ENCODE data around the gene MICAL3.

DNA sequence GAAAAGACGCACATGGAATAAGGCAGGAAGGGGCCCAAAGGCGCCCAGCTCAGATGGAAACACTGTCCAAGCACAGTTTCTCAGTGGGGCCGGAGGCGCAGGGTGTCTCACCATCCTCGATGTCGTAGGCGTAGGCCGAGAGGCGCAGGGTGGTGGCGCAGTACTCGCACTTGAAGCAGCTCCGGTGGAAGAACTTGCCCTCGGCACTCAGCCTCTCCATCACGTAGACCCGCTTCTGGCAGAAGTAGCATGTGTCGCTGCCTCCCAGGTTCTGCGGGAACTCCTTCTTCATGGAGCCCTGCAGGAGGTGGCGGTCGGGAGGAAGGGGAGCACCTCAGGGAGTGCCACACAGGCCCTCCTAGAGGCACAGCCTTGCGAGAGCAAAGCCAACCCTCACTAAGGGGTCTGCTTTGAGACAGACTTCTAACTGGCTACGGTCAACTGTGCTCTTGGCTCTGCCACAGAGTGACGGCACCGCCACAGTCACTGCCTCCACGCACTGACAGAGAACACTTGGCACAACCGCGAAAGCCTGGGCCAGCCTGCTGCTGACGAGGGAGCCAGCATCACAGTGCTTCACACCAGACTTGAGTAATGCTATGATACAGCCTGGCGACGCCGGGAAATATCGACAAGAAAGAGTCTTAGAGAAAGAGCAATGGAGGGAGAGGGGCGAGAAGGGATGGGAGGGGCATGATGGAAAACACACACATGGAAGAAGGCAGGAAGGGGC is 152.5 kb downstream of the MICAL3 start:
- TF ChIP-seq, protein P1, sequence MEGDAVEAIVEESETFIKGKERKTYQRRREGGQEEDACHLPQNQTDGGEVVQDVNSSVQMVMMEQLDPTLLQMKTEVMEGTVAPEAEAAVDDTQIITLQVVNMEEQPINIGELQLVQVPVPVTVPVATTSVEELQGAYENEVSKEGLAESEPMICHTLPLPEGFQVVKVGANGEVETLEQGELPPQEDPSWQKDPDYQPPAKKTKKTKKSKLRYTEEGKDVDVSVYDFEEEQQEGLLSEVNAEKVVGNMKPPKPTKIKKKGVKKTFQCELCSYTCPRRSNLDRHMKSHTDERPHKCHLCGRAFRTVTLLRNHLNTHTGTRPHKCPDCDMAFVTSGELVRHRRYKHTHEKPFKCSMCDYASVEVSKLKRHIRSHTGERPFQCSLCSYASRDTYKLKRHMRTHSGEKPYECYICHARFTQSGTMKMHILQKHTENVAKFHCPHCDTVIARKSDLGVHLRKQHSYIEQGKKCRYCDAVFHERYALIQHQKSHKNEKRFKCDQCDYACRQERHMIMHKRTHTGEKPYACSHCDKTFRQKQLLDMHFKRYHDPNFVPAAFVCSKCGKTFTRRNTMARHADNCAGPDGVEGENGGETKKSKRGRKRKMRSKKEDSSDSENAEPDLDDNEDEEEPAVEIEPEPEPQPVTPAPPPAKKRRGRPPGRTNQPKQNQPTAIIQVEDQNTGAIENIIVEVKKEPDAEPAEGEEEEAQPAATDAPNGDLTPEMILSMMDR (IDR thresholded peaks at IDR 0.05) = no peak
- TF ChIP-seq POLR2A (IDR thresholded peaks at IDR 0.05) = no peak
- TF ChIP-seq EP300 (IDR thresholded peaks at IDR 0.05) = no peak
- no peak for TF ChIP-seq POLR2AphosphoS5 (IDR thresholded peaks at IDR 0.05)
